Panc1 (cell line): ENCODE measurements around the gene PKLR. TPM values are rescaled to one million over a fixed set of nuclear protein-coding genes. Genes with fewer than 3 reads are reported as not detected.

Experiments used
- ATAC-seq: fragments of 200-7000 bp; cut with Tn5 transposase; 2 replicates; pipeline ENCODE4 v1.9.1; 2020; ENCODE audit warnings: mild to moderate bottlenecking, moderate library complexity
- BruUV-seq: library from RNA; stranded (reverse); fragments of 400-500 nt; replicated peaks from 2 replicates; lab custom pipeline; 2021; lab: Mats Ljungman, UMichigan
- CTCF ChIA-PET: fragments of 300-600 bp; sonication (Branson Sonifier 250); formaldehyde crosslinking; loops from one replicate; lab custom pipeline; 2022; ENCODE audit warnings: antibody characterized with exemption; lab: Charles Lee
- POLR2A ChIA-PET: fragments of 300-600 bp; sonication (Branson Sonifier 250); formaldehyde crosslinking; loops from one replicate; lab custom pipeline; 2022; ENCODE audit warnings: antibody characterized with exemption; lab: Charles Lee
- DNase-seq: peaks from one replicate; pipeline ENCODE4 v3.0.0-alpha.2; 2010; ENCODE audit warnings: low read depth, low spot score
- H3K27ac ChIP-seq: 2 replicates; pipeline ENCODE4 v1.5.1; 2011; ENCODE audit warnings: mild to moderate bottlenecking, low read length, inconsistent platforms
- H3K27me3 ChIP-seq: fragments of 200-500 bp; sonication (Bioruptor generic); 2 replicates; pipeline ENCODE4 v1.6.0; 2014; ENCODE audit warnings: low read length, inconsistent platforms; ENCODE audit not compliant: control insufficient read depth, insufficient read depth
- H3K36me3 ChIP-seq: fragments of 200-500 bp; sonication (Bioruptor generic); 2 replicates; pipeline ENCODE4 v1.5.1; 2014; ENCODE audit warnings: inconsistent platforms, mild to moderate bottlenecking, low read length, moderate library complexity; ENCODE audit not compliant: control insufficient read depth, insufficient read depth
- H3K4me1 ChIP-seq: 2 replicates; pipeline ENCODE4 v1.5.1; 2011; ENCODE audit warnings: inconsistent platforms, mild to moderate bottlenecking, low read length, moderate library complexity; ENCODE audit not compliant: control insufficient read depth, insufficient read depth
- H3K4me3 ChIP-seq, 2 experiments: 2 replicates each; pipeline ENCODE4 v1.5.1; 2011 to 2012; ENCODE audit warnings: low read depth in 2 of 2, low read length in 2 of 2, mild to moderate bottlenecking in 2 of 2, inconsistent platforms in 1 of 2, moderate library complexity in 1 of 2
- H3K9me3 ChIP-seq: fragments of 200-500 bp; sonication (Bioruptor generic); 2 replicates; pipeline ENCODE4 v1.5.1; 2014; ENCODE audit warnings: low read depth, mild to moderate bottlenecking, inconsistent platforms, low read length, moderate library complexity; ENCODE audit not compliant: control insufficient read depth, insufficient read depth
- CTCF ChIP-seq: fragments of 450-650 bp; IDR thresholded peaks from 2 replicates; pipeline ENCODE4 v1.5.1; 2017; ENCODE audit warnings: mild to moderate bottlenecking
- POLR2AphosphoS5 ChIP-seq: IDR thresholded peaks from 2 replicates; pipeline ENCODE4 v1.6.1; 2012; ENCODE audit warnings: mild to moderate bottlenecking, low read depth, low read length, moderate library complexity
- SIN3A ChIP-seq: IDR thresholded peaks from 2 replicates; pipeline ENCODE4 v1.6.1; 2012; ENCODE audit warnings: low read depth, mild to moderate bottlenecking, low read length, moderate library complexity, borderline replicate concordance; ENCODE audit not compliant: insufficient read depth
- TCF7L2 ChIP-seq: IDR thresholded peaks from 2 replicates; pipeline ENCODE4 v1.6.1; 2011; ENCODE audit warnings: mild to moderate bottlenecking, low read depth, low read length, inconsistent platforms
- in situ Hi-C: cut with HindIII; loops from 2 replicates; pipeline ENCODE4 v1.10.0; 2016; ENCODE audit warnings: low sequenced_read_pairs, low pct_unique_long_range_greater_than_20kb
- intact Hi-C: fragments of 100-400 bp; cut with micrococcal nuclease; formaldehyde crosslinking; loops from one replicate; pipeline ENCODE4 v1.10.0; 2022; ENCODE audit not compliant: unreplicated experiment
- total RNA-seq: library from RNA; stranded (reverse); gene quantifications from one replicate; pipeline ENCODE4 v1.2.1, GENCODE V29; 2021; ENCODE audit not compliant: unreplicated experiment
- TF ChIP-seq, protein P1 (sequence below), 2 experiments: IDR thresholded peaks; 2 replicates each; pipeline ENCODE4 v1.6.1; 2011 to 2012; ENCODE audit warnings: low read depth in 2 of 2, control low read depth in 1 of 2, low read length in 1 of 2, mild to moderate bottlenecking in 1 of 2, moderate library complexity in 1 of 2; ENCODE audit not compliant: insufficient read depth in 1 of 2

Gene PKLR
- total RNA-seq, 1 experiment from 2014 or later: 0.13 TPM

DNA sequence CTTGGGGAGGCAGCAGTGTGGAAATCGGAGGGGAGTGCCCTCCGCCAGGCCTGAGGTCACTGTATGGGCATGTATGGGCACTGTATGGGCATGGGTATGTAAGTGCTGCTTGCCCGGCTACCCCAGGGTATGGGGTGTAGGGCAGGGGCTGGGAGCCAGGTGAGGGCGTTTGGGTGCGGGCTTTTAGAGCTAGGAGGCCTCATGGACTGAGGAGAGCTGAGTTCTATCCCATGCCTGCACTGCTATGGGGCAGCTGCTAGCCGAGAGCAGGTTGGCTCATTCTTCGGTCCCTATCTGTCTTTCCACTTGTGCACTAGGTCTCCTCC is 5.3 kb downstream of the PKLR start:
- no TSS peak for BruUV-seq
- intact Hi-C loops (no loop called here), in situ Hi-C loops (no loop called here)
- TF ChIP-seq, protein P1, sequence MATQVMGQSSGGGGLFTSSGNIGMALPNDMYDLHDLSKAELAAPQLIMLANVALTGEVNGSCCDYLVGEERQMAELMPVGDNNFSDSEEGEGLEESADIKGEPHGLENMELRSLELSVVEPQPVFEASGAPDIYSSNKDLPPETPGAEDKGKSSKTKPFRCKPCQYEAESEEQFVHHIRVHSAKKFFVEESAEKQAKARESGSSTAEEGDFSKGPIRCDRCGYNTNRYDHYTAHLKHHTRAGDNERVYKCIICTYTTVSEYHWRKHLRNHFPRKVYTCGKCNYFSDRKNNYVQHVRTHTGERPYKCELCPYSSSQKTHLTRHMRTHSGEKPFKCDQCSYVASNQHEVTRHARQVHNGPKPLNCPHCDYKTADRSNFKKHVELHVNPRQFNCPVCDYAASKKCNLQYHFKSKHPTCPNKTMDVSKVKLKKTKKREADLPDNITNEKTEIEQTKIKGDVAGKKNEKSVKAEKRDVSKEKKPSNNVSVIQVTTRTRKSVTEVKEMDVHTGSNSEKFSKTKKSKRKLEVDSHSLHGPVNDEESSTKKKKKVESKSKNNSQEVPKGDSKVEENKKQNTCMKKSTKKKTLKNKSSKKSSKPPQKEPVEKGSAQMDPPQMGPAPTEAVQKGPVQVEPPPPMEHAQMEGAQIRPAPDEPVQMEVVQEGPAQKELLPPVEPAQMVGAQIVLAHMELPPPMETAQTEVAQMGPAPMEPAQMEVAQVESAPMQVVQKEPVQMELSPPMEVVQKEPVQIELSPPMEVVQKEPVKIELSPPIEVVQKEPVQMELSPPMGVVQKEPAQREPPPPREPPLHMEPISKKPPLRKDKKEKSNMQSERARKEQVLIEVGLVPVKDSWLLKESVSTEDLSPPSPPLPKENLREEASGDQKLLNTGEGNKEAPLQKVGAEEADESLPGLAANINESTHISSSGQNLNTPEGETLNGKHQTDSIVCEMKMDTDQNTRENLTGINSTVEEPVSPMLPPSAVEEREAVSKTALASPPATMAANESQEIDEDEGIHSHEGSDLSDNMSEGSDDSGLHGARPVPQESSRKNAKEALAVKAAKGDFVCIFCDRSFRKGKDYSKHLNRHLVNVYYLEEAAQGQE (IDR thresholded peaks at IDR 0.05; ENCODE audit: insufficient read depth in 1 of 2, low read depth in 2 of 2, low read length in 1 of 2): no peak
- TF ChIP-seq CTCF (no peak), TCF7L2 (no peak), POLR2AphosphoS5 (no peak), SIN3A (no peak)
- ChIA-PET CTCF (no interaction called here), POLR2A (no interaction called here)
- no peaks in the 10 kb centered on the region for H3K4me1 ChIP-seq
- no peaks in the 10 kb centered on the region for H3K36me3 ChIP-seq
- no peak overlapping the region for H3K4me3 ChIP-seq
- H3K27ac ChIP-seq: no peak overlapping the region
- H3K9me3 ChIP-seq: no peaks in the 10 kb centered on the region
- no peaks in the 10 kb centered on the region for H3K27me3 ChIP-seq
- ATAC-seq: no peak
- DNase-seq: no peak

- Histone ChIP-seq H3K9me3 (no peaks in the 10 kb centered on the region), H3K4me1 (no peaks in the 10 kb centered on the region), H3K27me3 (no peaks in the 10 kb centered on the region), H3K4me3 (no peak overlapping the region), H3K27ac (no peak overlapping the region), H3K36me3 (no peaks in the 10 kb centered on the region)
- in situ Hi-C loops: no loop called here
- DNase-seq (no peak), ATAC-seq (no peak)
- intact Hi-C loops: no loop called here
- ChIA-PET CTCF (no interaction called here), POLR2A (interaction anchor here (0.5 kb wide), 1 partner anchor 92 kb away, joined by 3 read pairs; no protein-coding TSS in a partner anchor)
- no TSS peak for BruUV-seq
- TF ChIP-seq, protein P1 (IDR thresholded peaks at IDR 0.05; ENCODE audit: insufficient read depth in 1 of 2, low read depth in 2 of 2, low read length in 1 of 2): no peak
- no peak for TF ChIP-seq SIN3A
- no peak for TF ChIP-seq POLR2AphosphoS5
- no peak for TF ChIP-seq CTCF
- no peak for TF ChIP-seq TCF7L2
These were observed 5.9 kb downstream of the PKLR start for GRCh38 chr1:155295183-155295941.
